Measurements from ENCODE around the gene HIGD1A.
A peak's percentile ranks its signal among the peaks of the same experiment; 100 is the strongest.

Gene HIGD1A
- total RNA-seq = 4.6 to 9.8 (median 7.0) reads per million in 4 donors

- peak; percentile 85 to 96 (median 89) for DNase-seq
Measured at GRCh38 chr3:42804106-42804830, at the start of gene HIGD1A. Gene HIGD1A, minus strand, starts transcription at chr3:42804490. Its CDS starts 10,237 bp downstream, at chr3:42794253.

GRCh38 chr3:42853739-42854302, 49.5 kb upstream of the HIGD1A start:
- no peak for DNase-seq

DNA sequence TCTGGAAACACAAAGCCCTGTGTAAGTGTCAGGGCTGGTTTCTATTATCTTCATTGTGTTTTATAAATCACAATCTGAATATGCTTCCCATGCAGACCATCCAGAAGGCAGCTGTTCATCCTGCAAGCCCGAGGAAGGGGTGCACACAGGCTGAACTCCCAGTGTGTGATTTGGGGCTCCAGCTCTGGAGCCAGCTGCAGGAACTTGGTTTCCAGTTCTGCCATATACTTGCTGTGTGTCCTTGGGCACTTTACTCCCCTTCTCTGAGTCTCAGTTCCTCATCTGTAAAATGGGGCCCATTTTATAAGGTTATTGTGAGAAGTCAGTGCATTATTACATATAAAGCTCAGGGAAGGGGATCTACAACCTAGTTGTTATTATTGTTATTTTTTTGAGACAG, 48.8 kb upstream of the HIGD1A start:
- DNase-seq = no peak

GRCh38 chr3:42852441-42852840, 48.2 kb upstream of the HIGD1A start:
- no peak for DNase-seq

- no peak for DNase-seq
Measured at GRCh38 chr3:42851228-42851834, 47.0 kb upstream of the HIGD1A start.

DNA sequence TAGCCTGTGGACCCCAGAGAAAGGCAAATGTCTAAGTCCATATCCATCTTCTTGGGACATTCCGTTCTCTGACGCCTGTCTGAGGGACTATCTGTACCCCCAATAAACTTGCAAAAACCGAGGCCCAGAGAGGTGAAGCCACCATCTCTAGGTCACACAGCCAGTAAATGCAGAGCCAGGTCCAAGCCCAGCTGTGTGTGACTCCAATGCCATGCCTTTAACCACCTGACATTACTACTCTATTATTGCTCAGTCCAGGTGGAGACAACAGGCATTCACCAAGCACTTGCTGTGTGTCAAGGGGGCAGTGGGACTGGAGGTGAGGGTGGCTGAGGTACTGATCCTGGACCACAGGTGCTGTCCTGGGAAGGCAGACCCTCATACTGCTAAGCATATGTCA, 46.0 kb upstream of the HIGD1A start:
- DNase-seq = no peak

DNA sequence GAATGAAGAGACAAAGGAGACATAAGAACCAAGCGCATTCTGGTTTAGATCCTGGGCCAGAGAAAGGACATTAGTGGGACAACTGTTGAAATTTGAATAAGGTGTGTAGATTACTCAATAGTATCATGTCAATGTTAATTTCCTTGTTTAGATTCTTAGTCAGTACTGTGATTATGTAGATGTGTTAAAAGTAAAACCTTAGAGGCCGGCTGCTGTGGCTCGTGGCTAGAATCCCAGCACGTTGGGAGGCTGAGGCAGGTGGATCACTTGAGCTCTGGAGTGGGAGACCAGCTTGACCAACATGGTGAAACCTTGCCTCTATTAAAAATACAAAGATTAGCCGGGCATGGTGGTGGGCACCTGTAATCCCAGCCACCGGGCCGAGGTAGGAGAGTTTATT, 44.7 kb upstream of the HIGD1A start:
- DNase-seq = no peak

DNA sequence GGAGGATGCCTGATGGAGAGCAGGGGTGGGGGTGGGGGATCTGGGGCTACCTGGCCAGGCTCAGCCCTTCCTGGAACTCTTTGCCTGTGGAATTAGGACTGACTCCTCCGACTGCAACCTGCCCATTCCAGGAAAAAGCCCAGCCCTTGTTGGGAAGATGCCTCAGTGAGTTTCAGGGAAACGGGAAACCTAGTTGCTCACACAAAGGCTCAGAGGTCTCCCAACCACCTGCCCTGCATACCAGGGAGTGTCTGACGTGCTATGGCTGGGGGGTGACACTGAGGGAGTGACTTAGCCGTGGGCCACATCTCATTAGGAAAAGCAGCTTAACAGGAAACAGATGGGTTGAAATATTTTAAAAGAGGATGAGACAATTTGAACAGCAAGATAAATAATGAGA, 43.4 kb upstream of the HIGD1A start:
- DNase-seq = no peak

GRCh38 chr3:42846685-42847522, 42.6 kb upstream of the HIGD1A start:
- DNase-seq = peak in 1 of 5 donors; percentile 29

- no peak for DNase-seq
Measured at GRCh38 chr3:42844815-42845214, 40.5 kb upstream of the HIGD1A start.

- no peak for DNase-seq
Measured at GRCh38 chr3:42844412-42844713, 40.1 kb upstream of the HIGD1A start.

- DNase-seq = no peak
Measured at GRCh38 chr3:42843713-42844411, 39.6 kb upstream of the HIGD1A start.

DNA sequence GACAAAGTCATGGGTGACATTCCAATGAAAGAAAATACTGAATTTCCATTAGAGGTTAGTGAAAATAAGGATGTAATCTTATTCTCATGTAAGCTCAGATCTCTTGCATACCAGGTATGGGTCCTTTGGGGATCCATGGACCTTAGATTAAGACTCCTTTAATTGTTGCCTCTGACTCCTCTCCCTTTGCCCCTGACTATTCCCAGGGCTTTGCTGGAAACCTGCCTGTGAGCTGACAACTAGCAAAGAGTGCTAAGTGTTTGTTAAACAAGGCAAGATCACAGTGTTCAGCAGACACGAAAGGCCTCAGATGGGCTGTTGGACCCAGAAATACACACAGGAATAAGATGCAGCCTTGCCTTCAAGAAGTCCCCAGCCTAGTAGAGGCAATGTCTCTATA, 37.0 kb upstream of the HIGD1A start:
- no peak for DNase-seq

GRCh38 chr3:42839616-42840015, 35.3 kb upstream of the HIGD1A start:
- peak in 3 of 5 donors; percentile 6 to 46 (median 14) for DNase-seq

DNA sequence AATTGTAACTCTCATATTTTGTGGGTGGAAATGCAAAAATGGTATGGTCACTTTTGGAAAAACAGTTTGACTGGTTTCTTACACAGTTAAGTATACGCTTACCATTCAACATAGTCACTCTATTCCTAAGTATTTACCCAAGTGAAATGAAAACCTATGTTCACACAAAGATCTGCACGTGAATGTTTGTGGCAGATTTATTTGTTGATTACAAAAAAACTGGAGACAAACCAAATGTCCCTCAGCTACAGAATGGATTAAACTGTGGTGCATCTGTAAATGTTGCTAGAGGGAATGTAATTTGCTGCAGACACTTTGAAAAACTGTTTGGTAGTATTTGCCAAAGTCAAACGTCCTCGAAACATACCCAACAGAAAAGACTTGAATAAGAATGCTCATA, 34.3 kb upstream of the HIGD1A start:
- DNase-seq = no peak

DNA sequence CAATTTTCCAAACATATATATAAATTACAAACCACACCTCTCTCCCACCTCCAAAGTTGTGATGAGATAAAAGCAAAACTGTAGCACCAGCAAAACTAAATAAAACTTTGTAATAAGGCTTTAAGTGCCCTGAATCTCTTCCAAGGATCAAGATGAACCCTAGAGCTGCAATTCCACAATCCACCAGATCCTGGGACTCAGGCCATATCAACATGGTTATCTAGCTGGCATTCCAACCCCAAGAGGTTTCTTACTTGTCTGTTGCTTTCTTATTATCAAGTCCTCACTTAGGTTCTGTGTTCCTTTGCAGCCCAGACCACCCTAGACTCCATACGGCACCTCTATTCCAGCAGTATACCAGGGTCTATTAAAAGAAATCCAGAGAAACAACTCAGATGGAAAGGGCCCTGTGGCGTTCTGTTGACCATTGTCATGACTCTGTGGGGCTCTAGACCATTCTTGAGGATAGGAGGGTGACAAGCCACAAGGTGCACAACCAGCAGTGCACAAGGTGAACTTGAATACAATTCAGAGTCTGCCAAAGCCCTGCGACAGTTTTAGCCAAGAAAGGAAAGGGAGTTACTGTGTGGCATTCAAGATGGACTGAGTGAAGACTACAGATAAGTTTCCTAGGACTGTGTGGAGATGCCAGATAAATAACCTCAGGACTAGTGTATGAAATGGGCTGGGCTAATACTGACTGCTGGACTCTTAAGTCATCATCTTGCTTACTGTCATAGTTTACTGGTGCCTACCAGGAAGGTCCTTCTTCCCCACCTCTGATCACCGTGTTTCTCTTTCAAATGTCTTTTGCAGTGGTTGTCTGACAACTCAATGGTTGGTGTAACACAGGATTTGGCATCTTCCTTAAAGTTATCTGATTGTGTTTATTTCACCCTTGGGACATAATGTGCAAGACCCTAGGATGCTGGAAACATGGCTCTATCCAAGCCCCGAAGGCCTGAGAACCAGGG, 32.1 kb upstream of the HIGD1A start:
- no peak for DNase-seq

DNA sequence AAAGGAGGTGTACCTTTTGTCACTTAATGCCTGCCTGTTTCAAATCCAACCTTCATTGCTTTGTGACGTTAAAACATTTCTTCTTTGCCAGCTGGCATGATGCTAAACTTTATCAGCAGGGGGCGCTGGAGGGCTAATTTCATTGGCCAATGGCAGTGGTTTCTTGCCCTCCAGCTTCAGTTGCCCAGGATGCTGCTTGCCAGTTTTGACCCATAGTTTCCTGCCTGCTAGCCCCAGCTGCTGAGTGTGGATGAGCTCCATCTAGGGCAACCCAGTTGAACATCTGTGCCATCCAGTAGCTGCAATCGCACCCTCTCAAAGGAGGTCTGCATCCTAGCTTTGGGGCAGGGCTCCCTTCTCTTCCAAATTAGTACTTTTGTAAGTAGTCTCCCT, 27.0 kb upstream of the HIGD1A start:
- peak; percentile 30 to 79 (median 58) for DNase-seq

DNA sequence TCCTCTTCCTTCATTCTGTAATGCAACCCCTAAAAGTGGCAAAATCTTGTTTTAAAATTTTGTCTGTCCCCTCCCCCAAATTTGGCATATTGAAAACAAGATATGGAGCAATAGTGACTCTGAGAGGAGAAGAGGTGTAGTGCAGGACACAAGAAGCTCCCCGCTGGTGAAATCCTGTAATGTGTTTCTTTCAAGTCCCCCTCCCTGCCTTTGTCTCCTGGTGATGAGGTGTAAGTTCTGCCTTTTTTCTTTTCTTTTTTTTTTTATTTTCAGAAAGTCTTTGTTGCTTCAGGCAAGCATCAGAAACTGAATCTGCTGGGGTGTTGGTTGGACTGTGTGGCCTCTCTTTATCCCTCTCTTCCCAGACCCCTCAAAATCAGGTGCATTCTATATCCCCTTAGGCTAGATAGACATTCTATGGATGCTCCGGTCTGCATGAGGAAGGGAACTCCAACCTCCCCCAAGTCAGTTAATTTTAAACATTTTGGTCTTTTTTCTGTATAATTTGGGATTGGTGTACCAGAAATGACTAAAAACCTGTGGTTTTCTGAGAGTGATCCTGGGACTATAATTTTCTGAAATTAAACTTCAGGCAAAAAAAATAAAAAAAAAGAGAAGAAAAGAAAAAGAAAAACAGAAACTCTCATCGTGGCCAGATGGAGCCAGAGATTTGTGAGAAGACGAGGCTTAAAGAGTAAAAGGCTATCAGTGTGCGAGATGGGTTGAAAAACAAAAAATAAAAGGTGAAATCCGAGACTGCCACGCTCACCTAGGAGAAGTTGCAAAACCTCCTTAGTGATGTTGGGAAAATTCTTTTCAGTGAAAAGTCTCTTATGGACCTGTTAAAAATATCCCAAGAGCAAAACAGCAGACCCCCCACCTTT, 26.4 kb upstream of the HIGD1A start:
- no peak for DNase-seq

- DNase-seq = no peak
Measured at GRCh38 chr3:42829628-42830436, 25.5 kb upstream of the HIGD1A start.
